ENCODE results near the gene PFDN6. TPM values are rescaled to one million over a fixed set of nuclear protein-coding genes. Genes with fewer than 3 reads are reported as not detected.
A peak's percentile ranks its signal among the peaks of the same experiment; 100 is the strongest.

PFDN6 gene
- total and polyA plus RNA-seq, 2 of the 13 experiments (the other 11 are each of a cell fraction or from before 2014, with no cell fraction given) = 75.5 to 87.0 TPM

DNA sequence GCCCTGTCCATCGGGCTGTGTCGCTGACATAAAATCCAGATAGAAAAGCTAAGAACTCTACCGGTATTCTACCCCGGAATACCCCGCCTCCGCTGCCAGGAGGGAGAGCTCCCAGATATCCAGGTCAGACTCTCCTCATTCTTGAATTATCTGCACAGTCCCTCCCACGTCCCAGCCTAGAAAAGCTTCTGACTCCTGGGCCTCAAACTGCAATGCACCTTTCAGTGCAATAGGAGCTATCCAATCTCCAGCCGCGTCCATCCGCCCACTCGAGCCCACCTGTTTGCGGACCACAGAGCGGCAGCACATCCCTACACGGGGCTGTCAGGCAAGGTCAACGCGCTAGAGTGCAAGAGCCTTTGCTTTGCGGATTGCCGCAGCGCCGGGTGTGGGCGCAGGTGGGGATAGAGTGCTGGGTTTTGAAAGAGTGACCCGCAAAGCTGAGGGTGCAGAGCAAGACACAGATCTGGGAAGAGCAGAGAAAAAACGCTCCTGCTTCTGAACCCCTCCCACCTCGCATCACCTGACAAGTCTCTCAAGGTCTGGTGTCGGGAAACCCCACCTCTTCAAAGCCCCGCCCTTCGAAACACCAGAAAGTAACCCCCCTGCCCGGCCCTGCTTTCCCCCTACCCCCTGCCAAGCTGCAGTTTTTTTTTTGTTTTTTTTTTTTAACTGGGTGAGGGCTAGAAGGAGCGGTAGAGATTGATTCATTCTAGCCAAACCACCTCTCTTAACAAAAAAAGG is 23.1 kb downstream of the PFDN6 start (continued):
- no peak for TF ChIP-seq RARA (CRISPR knock-in tag; IDR thresholded peaks at IDR 0.05)
- TF ChIP-seq ZNF598 (CRISPR knock-in tag; IDR thresholded peaks at IDR 0.05; ENCODE audit: borderline replicate concordance) = peak; percentile 44; the same call in 1 of the 2 replicates
- peak; percentile 73 for TF ChIP-seq HOXA5 (CRISPR knock-in tag; IDR thresholded peaks at IDR 0.05)
- peak; percentile 12; the same call in 1 of the 2 replicates for TF ChIP-seq SIN3A (IDR thresholded peaks at IDR 0.05; ENCODE audit: borderline replicate concordance, low read depth, low read length)
- TF ChIP-seq ZNF34 (CRISPR knock-in tag; IDR thresholded peaks at IDR 0.05; ENCODE audit: borderline replicate concordance) = 0 out of 2 replicates have a peak, but pooled peaks have one; percentile 11
- no peak for TF ChIP-seq ZNF644 (CRISPR knock-in tag; IDR thresholded peaks at IDR 0.05; ENCODE audit: low read depth)
- TF ChIP-seq ZNF205 (CRISPR knock-in tag; IDR thresholded peaks at IDR 0.05) = peak; percentile 80; the same call in 1 of the 2 replicates
- 0 out of 2 replicates have a peak, but pooled peaks have one; percentile 68 for TF ChIP-seq ZNF138 (CRISPR knock-in tag; IDR thresholded peaks at IDR 0.05; ENCODE audit: low read depth)
- TF ChIP-seq, protein P1, sequence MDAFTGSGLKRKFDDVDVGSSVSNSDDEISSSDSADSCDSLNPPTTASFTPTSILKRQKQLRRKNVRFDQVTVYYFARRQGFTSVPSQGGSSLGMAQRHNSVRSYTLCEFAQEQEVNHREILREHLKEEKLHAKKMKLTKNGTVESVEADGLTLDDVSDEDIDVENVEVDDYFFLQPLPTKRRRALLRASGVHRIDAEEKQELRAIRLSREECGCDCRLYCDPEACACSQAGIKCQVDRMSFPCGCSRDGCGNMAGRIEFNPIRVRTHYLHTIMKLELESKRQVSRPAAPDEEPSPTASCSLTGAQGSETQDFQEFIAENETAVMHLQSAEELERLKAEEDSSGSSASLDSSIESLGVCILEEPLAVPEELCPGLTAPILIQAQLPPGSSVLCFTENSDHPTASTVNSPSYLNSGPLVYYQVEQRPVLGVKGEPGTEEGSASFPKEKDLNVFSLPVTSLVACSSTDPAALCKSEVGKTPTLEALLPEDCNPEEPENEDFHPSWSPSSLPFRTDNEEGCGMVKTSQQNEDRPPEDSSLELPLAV (CRISPR knock-in tag; conservative IDR thresholded peaks at IDR 0.05; ENCODE audit: low read depth) = no peak
- TF ChIP-seq KAT2B (IDR thresholded peaks at IDR 0.05; ENCODE audit: borderline replicate concordance, low read depth, low read length) = no peak
- no peak for TF ChIP-seq ZNF569 (CRISPR knock-in tag; IDR thresholded peaks at IDR 0.05; ENCODE audit: borderline replicate concordance)
- no peak for TF ChIP-seq PCBP2 (optimal IDR thresholded peaks at IDR 0.05; ENCODE audit: low read depth, low read length, poor library complexity, severe bottlenecking)
- TF ChIP-seq, protein P2, sequence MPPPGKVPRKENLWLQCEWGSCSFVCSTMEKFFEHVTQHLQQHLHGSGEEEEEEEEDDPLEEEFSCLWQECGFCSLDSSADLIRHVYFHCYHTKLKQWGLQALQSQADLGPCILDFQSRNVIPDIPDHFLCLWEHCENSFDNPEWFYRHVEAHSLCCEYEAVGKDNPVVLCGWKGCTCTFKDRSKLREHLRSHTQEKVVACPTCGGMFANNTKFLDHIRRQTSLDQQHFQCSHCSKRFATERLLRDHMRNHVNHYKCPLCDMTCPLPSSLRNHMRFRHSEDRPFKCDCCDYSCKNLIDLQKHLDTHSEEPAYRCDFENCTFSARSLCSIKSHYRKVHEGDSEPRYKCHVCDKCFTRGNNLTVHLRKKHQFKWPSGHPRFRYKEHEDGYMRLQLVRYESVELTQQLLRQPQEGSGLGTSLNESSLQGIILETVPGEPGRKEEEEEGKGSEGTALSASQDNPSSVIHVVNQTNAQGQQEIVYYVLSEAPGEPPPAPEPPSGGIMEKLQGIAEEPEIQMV (CRISPR knock-in tag; IDR thresholded peaks at IDR 0.05; ENCODE audit: low read depth) = no peak
- TF ChIP-seq, protein P3, sequence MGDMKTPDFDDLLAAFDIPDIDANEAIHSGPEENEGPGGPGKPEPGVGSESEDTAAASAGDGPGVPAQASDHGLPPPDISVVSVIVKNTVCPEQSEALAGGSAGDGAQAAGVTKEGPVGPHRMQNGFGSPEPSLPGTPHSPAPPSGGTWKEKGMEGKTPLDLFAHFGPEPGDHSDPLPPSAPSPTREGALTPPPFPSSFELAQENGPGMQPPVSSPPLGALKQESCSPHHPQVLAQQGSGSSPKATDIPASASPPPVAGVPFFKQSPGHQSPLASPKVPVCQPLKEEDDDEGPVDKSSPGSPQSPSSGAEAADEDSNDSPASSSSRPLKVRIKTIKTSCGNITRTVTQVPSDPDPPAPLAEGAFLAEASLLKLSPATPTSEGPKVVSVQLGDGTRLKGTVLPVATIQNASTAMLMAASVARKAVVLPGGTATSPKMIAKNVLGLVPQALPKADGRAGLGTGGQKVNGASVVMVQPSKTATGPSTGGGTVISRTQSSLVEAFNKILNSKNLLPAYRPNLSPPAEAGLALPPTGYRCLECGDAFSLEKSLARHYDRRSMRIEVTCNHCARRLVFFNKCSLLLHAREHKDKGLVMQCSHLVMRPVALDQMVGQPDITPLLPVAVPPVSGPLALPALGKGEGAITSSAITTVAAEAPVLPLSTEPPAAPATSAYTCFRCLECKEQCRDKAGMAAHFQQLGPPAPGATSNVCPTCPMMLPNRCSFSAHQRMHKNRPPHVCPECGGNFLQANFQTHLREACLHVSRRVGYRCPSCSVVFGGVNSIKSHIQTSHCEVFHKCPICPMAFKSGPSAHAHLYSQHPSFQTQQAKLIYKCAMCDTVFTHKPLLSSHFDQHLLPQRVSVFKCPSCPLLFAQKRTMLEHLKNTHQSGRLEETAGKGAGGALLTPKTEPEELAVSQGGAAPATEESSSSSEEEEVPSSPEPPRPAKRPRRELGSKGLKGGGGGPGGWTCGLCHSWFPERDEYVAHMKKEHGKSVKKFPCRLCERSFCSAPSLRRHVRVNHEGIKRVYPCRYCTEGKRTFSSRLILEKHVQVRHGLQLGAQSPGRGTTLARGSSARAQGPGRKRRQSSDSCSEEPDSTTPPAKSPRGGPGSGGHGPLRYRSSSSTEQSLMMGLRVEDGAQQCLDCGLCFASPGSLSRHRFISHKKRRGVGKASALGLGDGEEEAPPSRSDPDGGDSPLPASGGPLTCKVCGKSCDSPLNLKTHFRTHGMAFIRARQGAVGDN (CRISPR knock-in tag; IDR thresholded peaks at IDR 0.05) = peak; percentile 72
- TF ChIP-seq, protein P4, sequence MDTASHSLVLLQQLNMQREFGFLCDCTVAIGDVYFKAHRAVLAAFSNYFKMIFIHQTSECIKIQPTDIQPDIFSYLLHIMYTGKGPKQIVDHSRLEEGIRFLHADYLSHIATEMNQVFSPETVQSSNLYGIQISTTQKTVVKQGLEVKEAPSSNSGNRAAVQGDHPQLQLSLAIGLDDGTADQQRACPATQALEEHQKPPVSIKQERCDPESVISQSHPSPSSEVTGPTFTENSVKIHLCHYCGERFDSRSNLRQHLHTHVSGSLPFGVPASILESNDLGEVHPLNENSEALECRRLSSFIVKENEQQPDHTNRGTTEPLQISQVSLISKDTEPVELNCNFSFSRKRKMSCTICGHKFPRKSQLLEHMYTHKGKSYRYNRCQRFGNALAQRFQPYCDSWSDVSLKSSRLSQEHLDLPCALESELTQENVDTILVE (CRISPR knock-in tag; IDR thresholded peaks at IDR 0.05) = peak; percentile 74; the same call in 1 of the 2 replicates
- no peak for TF ChIP-seq CC2D1A (CRISPR knock-in tag; IDR thresholded peaks at IDR 0.05)
- no peak for TF ChIP-seq RARG (CRISPR knock-in tag; IDR thresholded peaks at IDR 0.05; ENCODE audit: low read depth)
- peak; percentile 79; the same call in 1 of the 2 replicates for TF ChIP-seq IRF2 (CRISPR knock-in tag; IDR thresholded peaks at IDR 0.05)
- no peak for TF ChIP-seq TAF15 (IDR thresholded peaks at IDR 0.05; ENCODE audit: low read depth, low read length, poor library complexity, severe bottlenecking)
- no peak for TF ChIP-seq NBN (conservative IDR thresholded peaks at IDR 0.05)
- peak; percentile 39; the same call in 1 of the 2 replicates for TF ChIP-seq TCF7 (IDR thresholded peaks at IDR 0.05; ENCODE audit: low read depth)
- peak; percentile 48; the same call in 1 of the 2 replicates for TF ChIP-seq GATAD1 (CRISPR knock-in tag; IDR thresholded peaks at IDR 0.05)
